ENCODE results near the gene RRP8. TPM values are rescaled to one million over a fixed set of nuclear protein-coding genes. Genes with fewer than 3 reads are reported as not detected.

The RRP8 gene
- total and polyA plus RNA-seq, 10 of the 15 experiments (the other 5 are each of a cell fraction or from before 2014, with no cell fraction given): 4.7 to 51.2 (median 23.9) TPM

- no peak overlapping the region for H3K9ac ChIP-seq (ENCODE audit: control insufficient read depth, insufficient read depth, low read length)
- H3K27ac ChIP-seq (ENCODE audit: control insufficient read depth, insufficient read depth): no peak overlapping the region
- ATAC-seq (no peak), FAIRE-seq (no peak), DNase-seq (ENCODE audit: low read depth, low spot score) (no peak)
- ChIA-PET CTCF (interaction anchor here (1.0 to 1.9 kb wide), 2 partner anchors 14 to 53 kb away, joined by 3 to 4 read pairs; no protein-coding TSS in a partner anchor), RAD21 (ENCODE audit: unreplicated experiment) (no interaction called here), SMC1A (ENCODE audit: uncharacterized antibody, unreplicated experiment) (interaction anchor here (1.6 kb wide), 1 partner anchor 12 kb away, joined by 3 read pairs; no protein-coding TSS in a partner anchor), POLR2A (no interaction called here)
- BruUV-seq (replicated peaks): no TSS peak
- H3K9me3 ChIP-seq (replicated peaks; ENCODE audit: control insufficient read depth, insufficient read depth, low read length): no peaks in the 10 kb centered on the region
- H3K4me2 ChIP-seq (ENCODE audit: control insufficient read depth, insufficient read depth): no peak overlapping the region
- H3K27me3 ChIP-seq (replicated peaks in 1 of 2; ENCODE audit: control insufficient read depth in 2 of 2, insufficient read depth in 2 of 2, low read length in 1 of 2): no peaks in the 10 kb centered on the region
- no peak overlapping the region for H3K4me3 ChIP-seq
- WGBS (ENCODE audit: insufficient coverage, insufficient replicate concordance, low lambda C conversion rate, missing lambda C conversion rate): 100% methylated on average over 1 of the region's 1 CpG
- H3K79me2 ChIP-seq (ENCODE audit: control insufficient read depth, insufficient read depth, low read length): no peaks in the 10 kb centered on the region
- H3K36me3 ChIP-seq (ENCODE audit: control insufficient read depth in 2 of 2, insufficient read depth in 2 of 2, low read length in 1 of 2): peaks cover 4 to 5% of the 10 kb centered on the region in 2 experiments; a peak in 3 of 4 replicates
- no peaks in the 10 kb centered on the region for H3K4me1 ChIP-seq (ENCODE audit: control insufficient read depth, insufficient read depth, low read length)
- in situ Hi-C loops (cut with MboI): no loop called here
- intact Hi-C loops (cut with micrococcal nuclease; ENCODE audit: unreplicated experiment): no loop called here
- H2AFZ ChIP-seq (ENCODE audit: control insufficient read depth, low read depth, low read length): no peak overlapping the region
- H4K20me1 ChIP-seq (ENCODE audit: control insufficient read depth, insufficient read depth): no peaks in the 10 kb centered on the region
- TF ChIP-seq RAD21 (IDR thresholded peaks at IDR 0.05; ENCODE audit: insufficient read depth, low read depth, low read length): no peak
- TF ChIP-seq JUNB (IDR thresholded peaks at IDR 0.05): no peak
- no peak for TF ChIP-seq KLF5 (IDR thresholded peaks at IDR 0.05; ENCODE audit: partially characterized antibody)
- TF ChIP-seq ELK1 (IDR thresholded peaks at IDR 0.05; ENCODE audit: low read depth, low read length): no peak
- TF ChIP-seq WRNIP1 (IDR thresholded peaks at IDR 0.05; ENCODE audit: borderline replicate concordance, low read depth, low read length): no peak
- TF ChIP-seq PBX3 (IDR thresholded peaks at IDR 0.05; ENCODE audit: insufficient replicate concordance, low read depth, low read length): no peak
- no peak for TF ChIP-seq NR2C1 (IDR thresholded peaks at IDR 0.05)
- TF ChIP-seq NR2F1 (conservative IDR thresholded peaks at IDR 0.05): no peak
- TF ChIP-seq MYC (IDR thresholded peaks at IDR 0.05; ENCODE audit: insufficient read depth, insufficient read length, insufficient replicate concordance, low read length, severe bottlenecking): no peak
- no peak for TF ChIP-seq FOXM1 (IDR thresholded peaks at IDR 0.05; ENCODE audit: low read depth, low read length)
- TF ChIP-seq ZBTB33 (IDR thresholded peaks at IDR 0.05): no peak
- TF ChIP-seq USF1 (IDR thresholded peaks at IDR 0.05; ENCODE audit: borderline replicate concordance, extremely low read length, insufficient read depth, low read depth, low read length): no peak
- no peak for TF ChIP-seq SKIL (IDR thresholded peaks at IDR 0.05; ENCODE audit: low read depth, poor library complexity, severe bottlenecking)
- TF ChIP-seq HDAC2 (IDR thresholded peaks at IDR 0.05): no peak
Observed at GRCh38 chr11:6583584-6583983, 19.8 kb downstream of the RRP8 start.

Data from GM12878 (cell line).